ENCODE results near the gene PABPN1.

The PABPN1 gene

DNA sequence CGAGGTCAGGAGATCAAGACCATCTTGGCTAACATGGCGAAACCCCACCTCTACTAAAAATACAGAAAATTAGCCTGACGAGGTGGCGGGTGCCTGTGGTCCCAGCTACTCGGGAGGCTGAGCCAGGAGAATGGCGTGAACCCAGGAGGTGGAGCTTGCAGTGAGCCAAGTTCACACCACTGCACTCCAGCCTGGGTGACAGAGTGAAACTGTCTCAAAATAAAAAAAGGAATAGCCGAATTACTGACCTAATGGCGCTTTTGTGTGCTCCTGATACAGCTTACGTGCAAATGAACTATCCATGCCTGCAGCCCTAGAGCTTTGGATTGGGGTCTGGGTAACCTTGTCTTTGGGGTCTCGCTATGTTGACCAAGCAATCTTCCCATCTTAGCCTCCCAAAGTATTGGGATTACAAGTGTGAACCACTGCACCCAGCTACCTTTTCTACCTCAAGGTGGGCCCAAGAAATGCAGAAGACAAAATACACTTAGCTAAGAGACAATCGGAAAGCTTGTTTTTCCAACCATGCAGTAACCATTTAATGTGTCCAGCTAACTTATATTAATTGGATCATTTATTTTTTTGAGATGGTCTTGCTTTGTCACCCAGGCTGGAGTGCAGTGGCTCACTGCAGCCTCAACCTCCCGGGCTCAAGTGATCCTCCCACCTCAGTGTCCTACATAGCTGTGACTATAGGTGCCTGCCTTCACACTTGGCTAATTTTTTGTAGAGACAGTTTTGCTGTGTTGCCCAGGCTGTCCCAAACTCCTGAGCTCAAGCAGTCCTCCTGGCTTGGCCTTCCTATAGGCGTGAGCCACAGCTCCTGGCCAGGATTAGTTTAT, 5.5 kb downstream of the PABPN1 start:
- DNase-seq (ENCODE audit: low read depth in 2 of 2): no peak

DNA sequence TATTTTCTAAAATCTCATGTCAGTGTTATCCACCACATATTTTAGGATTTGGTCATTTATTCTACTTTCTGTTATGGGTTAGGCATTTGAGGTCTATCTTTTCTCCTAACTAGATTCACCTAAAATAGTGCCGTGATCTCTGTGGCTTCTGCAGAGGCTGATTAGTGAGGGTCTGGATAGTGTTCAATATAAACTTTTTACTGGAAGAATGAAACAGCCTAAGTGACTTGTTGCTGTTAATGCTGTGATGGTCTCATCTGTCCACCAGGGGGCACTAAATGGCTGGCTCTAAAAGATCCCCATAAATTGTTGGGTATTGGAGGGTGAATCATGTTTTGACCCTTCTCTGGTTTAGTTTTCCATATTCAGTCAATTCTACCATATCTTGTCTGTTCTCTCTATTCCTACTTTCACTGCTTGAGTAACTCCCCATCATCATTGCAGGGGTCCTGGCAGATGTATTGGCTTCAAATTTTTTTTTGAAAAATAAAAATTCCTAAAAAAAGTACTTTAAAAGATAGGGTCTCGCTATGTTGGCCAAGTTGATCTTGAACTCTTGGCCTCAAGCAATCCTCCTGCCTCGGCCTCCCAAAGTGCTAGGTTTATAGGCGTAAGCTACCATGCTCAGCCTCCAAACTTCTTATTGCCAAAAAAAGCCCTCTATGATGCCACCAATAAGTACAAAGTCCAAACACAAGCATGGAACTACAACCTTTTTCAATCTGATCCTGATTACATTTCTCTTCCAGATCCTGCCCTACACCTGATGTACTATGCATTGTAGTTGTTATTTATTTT, 6.9 kb downstream of the PABPN1 start:
- peak in 1 of 2 donors; percentile 34 for DNase-seq (ENCODE audit: low read depth in 2 of 2)

DNA sequence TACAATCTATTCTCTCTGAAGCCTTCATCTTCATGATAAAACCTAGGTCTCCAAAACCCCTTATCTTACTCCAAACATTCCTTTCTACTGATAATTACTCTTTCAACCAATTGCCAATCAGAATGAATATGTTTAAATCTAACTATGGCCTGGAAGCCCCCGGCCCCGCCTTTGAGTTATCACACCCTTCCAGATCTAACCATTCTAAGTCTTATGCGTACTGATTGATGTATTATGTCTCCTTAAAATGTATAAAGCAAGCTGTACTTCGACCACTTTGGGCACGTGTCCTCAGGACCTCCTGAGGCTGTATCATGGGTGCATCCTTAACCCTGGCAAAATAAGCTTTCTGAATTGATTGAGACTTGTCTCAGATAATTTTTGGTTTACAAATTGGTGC, 14.4 kb downstream of the PABPN1 start:
- DNase-seq (ENCODE audit: low read depth in 2 of 2): no peak

DNA sequence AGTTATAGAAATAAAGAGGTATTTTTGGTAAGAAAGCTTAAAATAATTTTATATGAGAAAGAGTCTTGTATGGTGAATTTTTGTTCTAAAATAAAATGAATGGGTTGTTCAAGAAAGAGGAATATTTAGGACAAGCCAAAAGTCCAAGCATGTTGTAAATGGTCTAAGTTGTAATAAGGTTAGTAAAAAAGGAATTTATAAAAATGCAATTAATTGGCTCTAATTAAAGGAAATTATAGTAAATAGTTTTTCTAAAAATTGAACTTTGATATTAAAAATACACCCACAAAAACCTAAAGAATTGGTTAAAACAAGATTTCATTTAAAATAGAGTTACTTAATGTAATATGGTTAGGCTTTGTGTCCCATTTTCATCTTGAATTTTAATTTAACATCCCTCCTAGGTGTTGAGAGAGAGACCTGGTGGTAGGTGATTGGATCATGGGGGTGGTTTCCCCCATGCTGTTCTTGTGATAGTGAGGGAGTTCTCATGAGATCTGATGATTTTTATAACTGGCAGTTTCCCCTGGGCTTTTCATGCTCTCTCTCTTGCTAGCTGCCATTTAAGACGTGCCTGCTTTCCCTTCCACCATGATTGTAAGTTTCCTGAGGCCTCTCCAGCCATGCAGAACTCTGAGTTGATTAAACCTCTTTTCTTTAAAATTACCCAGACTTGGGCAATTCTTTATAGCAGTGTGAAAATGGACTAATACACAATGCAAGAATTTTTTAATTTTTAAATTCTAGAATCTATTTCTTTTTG, 18.4 kb downstream of the PABPN1 start:
- DNase-seq (ENCODE audit: low read depth in 2 of 2): no peak

DNA sequence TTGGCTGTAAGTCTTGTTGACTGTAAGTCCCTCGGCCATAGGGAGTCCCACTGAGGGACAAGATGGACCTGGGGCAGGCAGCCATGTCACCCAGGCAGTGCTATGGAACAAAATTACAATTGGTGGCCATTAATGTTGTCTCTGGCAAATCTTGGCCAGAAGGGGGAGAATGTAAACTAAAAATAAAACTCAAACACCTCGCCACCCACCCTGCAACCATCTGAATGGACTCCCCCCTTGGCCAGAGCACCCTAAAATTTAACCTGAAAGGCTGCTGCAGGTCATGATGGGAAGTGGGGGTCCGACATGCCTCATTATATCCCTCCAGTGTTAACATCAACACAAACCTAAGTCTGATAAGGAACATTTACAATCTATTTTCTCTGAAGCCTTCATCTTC, 23.2 kb downstream of the PABPN1 start:
- no peak for DNase-seq (ENCODE audit: low read depth in 2 of 2)

DNA sequence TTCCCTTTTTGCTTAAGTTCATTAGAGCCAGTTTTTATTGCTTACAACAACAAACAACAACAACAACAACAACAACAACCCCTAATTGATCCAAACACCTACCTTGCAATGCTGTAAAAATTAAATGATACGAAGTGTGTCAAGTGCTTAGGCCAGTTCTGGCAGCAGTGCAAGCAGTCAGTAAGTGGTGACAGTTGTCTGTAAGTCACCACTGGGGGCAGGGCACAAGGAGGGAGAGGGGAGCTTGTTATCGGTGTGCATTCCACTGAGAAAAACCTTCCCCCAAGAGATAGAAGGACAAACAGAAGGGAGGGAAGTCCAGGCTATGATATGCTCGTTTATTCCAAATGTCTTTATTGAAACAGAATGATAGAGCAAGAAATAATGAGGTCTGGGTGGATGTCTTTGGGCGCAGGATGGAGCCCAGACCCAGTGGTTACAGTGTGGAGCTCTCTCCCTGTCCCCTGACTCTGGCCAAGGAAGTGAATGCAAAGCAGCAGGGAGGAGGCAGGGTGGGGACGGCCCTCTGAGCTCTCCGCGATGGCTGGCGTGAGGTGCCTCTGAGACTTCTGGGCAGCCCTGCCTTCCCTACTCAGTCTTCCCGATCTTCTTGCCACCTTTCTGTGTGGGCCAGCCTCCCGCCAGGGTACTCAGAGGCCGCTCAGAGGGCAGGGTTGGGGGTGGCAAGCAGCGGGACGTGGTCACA, 24.9 kb downstream of the PABPN1 start:
- DNase-seq (ENCODE audit: low read depth in 2 of 2): no peak

DNA sequence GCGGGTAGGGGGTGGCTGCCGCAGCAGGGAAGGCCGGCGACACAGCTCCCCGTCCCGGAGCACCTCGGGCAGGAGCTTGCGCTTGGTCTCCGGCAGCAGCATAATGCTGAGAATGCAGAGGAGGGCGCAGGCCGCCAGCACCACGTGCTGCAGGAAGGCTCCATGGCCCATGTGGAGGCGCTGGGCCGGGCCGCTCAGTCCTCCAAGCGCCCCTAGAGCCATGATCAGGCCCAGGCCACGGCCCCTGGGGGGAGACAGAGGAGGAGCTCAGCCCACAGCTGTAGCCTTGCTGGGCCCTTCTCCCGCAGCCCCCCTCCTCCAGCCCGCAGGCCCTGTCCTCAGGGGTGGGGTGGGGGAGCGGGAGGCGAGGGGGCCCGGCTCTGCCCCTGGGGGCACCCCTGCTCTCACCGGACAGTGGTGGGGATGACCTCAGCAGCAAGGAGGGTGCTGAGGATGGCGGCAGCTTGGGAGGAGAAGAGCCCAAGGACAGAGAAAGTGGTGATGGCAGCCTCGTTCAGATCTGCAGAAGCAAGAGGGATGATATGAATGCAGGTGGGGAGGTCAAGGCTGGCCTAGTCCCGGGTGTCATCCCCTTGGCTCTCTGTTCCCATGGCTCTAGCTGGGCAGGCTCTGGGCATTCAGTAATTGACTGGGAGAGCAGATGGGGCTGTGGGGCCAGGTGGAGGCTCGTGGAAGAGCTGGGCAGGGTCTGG, 25.6 kb downstream of the PABPN1 start:
- DNase-seq (ENCODE audit: low read depth in 2 of 2): no peak

DNA sequence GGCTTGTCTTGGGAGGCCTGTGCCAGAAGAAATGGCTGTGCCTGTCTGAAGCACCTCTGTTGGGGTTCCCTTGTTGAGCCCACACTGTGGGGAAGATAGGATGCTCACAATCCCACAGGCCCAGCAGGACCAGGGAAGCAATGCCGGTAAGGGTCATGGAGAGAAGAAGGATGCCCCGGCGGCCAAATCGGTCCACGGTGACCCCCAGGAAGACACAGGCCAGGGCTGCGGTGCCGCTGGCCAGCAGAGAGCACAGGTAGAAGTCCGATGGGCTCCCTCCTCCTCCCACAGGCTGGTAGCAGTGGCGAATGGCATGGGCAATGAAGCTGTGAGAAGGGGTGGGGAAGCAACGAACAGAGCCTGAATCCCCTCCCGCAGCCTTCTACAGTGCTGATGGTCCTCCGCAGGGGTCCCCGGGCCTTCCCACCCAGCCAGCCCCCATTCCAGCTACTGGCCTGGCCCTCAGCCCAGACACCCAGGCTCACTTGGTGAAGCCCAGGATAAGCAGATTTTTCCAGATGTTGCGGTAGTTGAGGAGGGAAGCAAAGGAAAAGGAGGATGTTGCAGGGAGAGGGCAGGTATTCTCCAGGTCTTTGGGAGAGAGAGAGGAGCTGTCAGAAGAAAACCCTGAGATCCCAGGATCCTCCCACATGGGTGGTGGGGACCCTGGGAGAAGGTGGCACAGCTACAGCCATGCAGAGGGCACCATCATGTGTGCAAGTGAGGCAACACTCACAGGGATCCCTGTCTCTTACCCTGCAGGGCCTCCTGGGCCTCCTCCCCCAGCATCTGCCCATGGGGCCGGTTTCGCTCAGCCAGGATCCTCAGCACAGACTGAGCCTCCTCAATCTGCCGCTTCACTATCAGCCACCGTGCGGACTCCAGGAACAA, 26.4 kb downstream of the PABPN1 start:
- no peak for DNase-seq (ENCODE audit: low read depth in 2 of 2)

DNA sequence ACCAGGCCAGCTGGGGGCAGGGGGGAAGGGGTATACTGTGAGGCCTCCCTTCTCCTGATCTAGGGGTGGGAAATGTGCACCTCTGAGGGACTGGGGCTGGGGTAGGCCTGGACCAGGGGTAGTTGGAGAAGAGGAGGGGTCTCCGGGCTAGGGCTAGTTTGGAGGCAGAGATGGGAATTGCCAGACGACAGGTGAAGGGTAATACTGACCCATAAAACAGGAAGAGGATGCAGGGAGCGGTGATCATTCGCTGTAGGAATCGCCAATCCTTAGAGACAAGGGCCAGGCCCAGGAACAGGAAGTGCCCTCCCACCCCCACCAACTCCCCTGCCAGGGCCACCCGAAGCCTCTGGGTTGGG, 27.0 kb downstream of the PABPN1 start:
- DNase-seq (ENCODE audit: low read depth in 2 of 2): no peak

DNA sequence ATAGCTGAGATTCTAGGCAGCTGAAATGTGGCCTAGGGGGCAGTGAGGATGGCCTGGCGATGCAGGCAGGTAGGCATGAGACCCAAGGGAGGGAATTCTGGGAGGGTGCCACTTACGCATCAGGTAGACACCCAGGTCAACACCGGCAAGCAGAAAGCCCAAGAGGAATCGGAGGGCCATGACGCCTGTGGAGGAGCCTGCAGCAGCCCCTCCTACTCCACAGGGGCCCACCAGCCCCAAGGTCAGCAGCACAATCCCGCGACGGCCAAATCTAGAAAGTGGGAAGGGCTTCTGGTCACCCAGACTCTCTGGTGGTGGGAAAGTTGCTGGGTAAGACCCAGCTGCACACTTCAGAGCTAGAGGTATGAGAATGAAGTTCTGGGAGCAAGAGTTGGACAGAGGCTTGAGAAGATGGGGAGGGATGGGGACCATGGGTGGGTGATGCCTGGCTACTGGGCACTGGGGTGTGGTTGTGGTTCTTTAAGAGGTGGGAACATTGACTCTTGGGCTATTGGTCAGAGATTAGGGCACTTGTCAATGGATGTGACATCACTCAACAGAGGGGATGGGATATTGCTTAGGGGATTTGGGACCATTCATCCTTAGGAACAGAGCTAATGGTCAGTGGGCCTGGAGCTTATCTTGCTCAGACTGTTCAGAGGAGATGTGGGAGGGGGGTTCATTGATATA, 28.0 kb downstream of the PABPN1 start:
- no peak for DNase-seq (ENCODE audit: low read depth in 2 of 2)

DNA sequence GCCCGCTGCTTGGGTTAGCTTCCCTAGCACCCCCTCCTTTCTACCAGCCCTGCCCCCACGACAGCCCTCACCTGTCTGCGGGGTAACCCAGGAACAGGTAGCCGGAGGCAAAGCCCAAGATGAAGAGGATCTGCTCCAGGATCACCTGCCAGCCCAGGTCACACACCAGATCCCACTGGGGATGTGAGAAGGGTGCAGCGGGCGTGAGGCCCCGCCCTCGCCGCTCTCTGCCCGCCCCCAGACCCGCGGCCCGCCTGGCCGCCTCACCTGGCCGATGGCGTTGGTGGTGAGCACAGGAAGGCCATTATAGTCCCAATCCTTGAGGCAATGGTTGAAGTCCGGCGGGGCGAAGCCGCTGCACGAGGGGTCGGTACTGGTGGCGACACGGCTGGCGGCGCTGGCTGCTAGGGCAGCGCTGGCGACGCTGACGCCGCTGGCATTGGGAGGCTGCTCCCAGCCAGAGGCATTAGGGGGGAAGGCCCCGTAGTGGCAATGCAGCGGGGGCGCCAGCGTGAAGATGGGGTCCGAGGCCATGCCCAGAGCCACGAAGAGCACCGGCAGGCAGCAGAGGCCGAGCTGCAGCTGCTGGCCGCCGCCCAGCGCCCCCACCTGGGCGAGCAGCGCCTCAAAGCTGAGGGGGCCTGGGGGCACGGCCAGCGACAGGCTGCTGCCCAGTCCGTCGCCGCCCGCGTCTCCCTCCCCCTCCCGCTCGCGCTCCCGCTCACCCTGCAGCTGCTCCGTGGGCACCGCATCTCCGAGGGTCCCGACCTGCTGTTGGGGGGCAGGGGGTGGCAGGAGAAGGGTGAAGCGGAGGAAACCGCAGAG, 30.6 kb downstream of the PABPN1 start:
- no peak for DNase-seq (ENCODE audit: low read depth in 2 of 2)

DNA sequence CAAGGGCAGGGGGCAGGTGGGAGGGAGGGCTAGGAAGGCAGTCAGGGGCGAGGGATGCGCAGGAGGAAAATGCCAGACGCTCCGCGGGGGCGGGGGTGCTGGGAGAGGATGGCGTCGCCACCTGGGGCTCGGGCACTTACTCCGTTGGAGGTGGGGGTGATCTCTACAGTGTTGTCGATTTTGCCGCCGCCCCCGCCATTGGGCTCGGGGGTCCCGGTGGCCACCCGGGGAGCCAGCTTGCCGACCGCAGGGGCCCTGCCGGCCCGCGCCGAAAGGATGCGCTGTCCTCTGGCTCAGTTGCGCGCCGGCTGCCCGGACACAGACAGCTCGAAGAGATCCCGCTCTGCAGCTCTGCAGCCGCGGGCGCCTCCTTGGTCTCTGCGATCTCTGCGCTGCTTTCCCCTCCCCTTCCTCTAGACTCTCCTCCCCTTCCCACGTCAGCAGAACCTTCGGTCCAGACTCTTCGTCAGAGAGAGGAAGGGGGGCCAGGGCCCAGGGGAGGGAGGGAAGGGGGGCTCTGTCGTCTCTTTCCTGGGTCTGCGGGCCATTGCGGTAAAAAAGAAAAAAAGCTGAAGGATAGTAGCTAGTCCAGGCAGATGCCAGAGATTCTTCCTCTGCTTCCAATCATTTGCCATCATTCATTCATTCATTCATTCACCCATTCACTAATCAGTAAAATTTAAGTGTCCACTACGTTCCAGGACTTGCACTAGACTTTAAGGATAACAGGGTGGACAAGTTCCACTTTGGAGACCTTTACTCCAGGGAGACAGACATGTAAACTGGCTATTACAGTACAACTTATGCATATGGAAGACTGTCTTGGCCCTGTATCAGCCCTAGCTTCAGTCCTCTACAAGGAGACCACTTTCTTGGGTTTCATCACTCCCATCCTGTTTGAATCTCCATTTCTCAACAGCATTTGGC, 31.5 kb downstream of the PABPN1 start, which contains the start of gene SLC22A17:
Gene SLC22A17, minus strand, starts transcription at position 382 of the 927 bp plus-strand sequence.
- DNase-seq (ENCODE audit: low read depth in 2 of 2): peak in 1 of 2 donors; percentile 22

DNA sequence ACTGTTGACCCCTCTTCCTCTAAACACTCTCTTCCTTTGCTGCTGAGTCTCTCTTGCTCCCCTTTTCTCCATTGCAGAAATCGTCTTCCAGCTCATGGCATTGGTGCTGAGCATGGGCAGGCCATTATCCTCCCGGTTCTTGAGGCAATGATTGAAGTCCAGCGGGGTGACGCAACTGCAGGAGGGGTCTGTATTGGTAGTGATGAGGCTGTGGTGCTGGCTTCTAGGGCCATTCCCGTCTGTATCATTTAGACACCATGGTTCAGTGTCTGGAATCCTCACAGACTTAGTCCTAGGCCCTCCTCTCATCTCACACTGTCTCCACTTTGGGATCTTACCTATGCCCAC, 32.1 kb downstream of the PABPN1 start:
- no peak for DNase-seq (ENCODE audit: low read depth in 2 of 2)

DNA sequence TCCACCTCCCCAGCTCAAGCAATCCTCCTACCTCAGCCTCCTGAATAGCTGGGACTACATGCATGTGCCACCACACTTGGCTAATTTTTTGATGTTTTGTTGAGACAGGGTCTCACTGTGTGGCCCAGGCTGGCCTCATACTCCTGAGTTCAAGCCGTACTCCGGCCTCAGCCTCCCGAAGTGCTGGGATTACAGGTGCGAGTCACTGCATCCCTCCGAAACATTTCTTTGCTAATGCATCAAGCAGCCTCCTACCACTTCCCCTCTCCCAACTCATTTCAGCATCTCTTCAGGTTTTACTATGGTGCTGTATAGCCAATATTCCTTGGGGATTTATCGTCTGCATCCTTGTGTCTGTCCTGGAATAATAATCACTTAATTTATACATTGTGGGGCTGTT, 33.7 kb downstream of the PABPN1 start:
- DNase-seq (ENCODE audit: low read depth in 2 of 2): no peak

DNA sequence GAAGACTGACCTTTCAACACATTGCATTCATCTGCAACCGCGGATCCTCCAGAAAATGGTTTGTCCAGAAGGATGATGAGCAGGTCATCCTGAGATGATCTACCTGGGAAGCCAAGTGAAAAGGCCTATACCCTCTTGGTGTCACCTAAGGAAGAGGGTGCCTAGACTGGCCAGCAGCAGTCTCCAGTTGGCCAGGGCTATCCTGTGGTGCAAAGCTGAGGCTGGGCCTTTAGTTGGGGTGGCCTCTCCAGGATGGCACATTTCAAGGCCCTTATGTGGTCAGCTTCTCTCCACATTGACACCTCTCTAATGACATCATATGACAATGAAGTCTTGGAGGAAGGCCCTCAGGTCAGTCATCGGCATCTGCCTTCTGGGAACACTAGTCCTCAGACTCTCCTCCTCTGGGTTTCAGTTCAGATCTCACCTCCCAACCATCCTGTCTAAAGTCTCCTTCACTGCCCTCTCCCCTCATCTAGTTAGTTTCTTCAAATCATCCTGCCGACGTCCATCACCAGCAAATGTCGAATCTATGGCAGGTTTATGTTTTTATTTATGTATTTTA, 34.7 kb downstream of the PABPN1 start:
- DNase-seq (ENCODE audit: low read depth in 2 of 2): no peak

DNA sequence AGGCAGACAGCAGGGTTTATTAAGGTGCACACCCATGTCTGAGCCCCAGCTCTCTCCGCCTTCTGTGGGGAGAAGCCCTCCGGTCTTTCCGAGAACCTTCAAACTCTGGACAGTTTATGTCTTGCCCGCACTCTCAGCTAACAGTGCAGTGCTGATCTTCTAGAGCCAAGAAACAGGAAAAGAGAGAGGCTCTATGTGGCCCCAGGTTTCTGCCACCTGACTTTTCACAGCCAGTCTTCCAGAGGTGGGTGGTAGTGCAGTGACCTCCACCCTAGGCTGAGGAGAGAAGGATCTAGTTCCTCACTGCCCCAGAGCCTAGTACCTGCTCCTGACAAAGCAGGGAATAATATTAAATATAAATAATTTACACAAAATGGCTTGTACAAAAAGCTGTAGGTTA, 35.4 kb downstream of the PABPN1 start:
- no peak for DNase-seq (ENCODE audit: low read depth in 2 of 2)

DNA sequence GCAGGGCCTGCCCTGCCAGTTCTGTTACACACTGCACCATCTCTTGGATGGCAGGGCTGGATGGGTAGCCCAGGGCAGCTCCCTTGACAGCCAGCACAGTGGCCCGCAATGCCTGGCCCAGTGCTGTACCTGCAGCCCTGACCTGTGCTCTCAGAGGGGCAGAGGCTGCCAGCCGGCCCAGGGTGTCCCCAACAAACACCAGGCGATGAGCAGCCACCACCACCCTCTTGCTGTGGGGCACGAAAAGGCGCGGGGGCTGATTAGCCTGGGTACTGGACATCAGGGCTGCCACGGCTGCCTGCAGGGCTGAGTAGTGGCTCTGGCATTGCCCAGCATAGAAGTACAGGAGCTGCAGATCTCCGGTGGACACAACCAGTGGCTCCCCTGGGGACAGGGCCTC, 36.0 kb downstream of the PABPN1 start:
- no peak for DNase-seq (ENCODE audit: low read depth in 2 of 2)
